CD8-positive, alpha-beta memory T cell (primary cell): ENCODE data around the gene RPN2. TPM values are rescaled to one million over a fixed set of nuclear protein-coding genes. Genes with fewer than 3 reads are reported as not detected.

Experiments used
- CTCF ChIA-PET: fragments of 350-600 bp; sonication (Branson Sonifier 250); formaldehyde crosslinking; loops from one replicate; lab custom pipeline; 2021; ENCODE audit warnings: antibody characterized with exemption; lab: Charles Lee
- POLR2A ChIA-PET: fragments of 350-600 bp; sonication (Branson Sonifier 250); formaldehyde crosslinking; loops from one replicate; lab custom pipeline; 2021; ENCODE audit warnings: antibody characterized with exemption; lab: Charles Lee
- DNase-seq, 5 donors: peaks; one replicate each; pipeline versions ENCODE4 v3.0.0 to v3.0.0-alpha.2; 2020 to 2022; ENCODE audit warnings: mixed read lengths in 1 of 5
- H3K27ac ChIP-seq: one replicate; pipeline ENCODE4 v1.7.0; 2013; ENCODE audit warnings: low read depth, mild to moderate bottlenecking, low read length, moderate library complexity
- H3K27me3 ChIP-seq: 2 replicates; pipeline ENCODE4 v1.7.0; 2013; ENCODE audit warnings: low read length, mild to moderate bottlenecking; ENCODE audit not compliant: insufficient read depth, poor library complexity, severe bottlenecking
- H3K36me3 ChIP-seq: 2 replicates; pipeline ENCODE4 v1.7.0; 2013; ENCODE audit warnings: mild to moderate bottlenecking, low read length, moderate library complexity; ENCODE audit not compliant: insufficient read depth
- H3K4me1 ChIP-seq: 2 replicates; pipeline ENCODE4 v1.7.0; 2013; ENCODE audit warnings: mild to moderate bottlenecking, low read length, moderate library complexity; ENCODE audit not compliant: insufficient read depth
- H3K4me3 ChIP-seq: 2 replicates; pipeline ENCODE4 v1.7.0; 2013; ENCODE audit warnings: mild to moderate bottlenecking, low read length
- H3K9me3 ChIP-seq: 2 replicates; pipeline ENCODE4 v1.7.0; 2013; ENCODE audit warnings: mild to moderate bottlenecking, low read length
- H3K27ac Mint-ChIP-seq, 8 donors: one replicate each; pipeline ENCODE4 v1.8.0; 2020 to 2021; ENCODE audit warnings: mixed read lengths in 8 of 8, mild to moderate bottlenecking in 6 of 8, inconsistent platforms in 3 of 8, moderate library complexity in 3 of 8
- H3K27me3 Mint-ChIP-seq, 2 donors: one replicate each; pipeline ENCODE4 v1.8.0; 2020 to 2021; ENCODE audit warnings: mixed read lengths in 2 of 2, mild to moderate bottlenecking in 1 of 2, moderate library complexity in 1 of 2
- H3K36me3 Mint-ChIP-seq, 3 donors: one replicate each; pipeline ENCODE4 v1.8.0; 2020 to 2021; ENCODE audit warnings: mixed read lengths in 3 of 3, inconsistent platforms in 1 of 3, mild to moderate bottlenecking in 1 of 3
- H3K4me1 Mint-ChIP-seq, 3 donors: one replicate each; pipeline ENCODE4 v1.8.0; 2020 to 2021; ENCODE audit warnings: mixed read lengths in 3 of 3, inconsistent platforms in 1 of 3, mild to moderate bottlenecking in 1 of 3
- H3K4me3 Mint-ChIP-seq, 7 donors: one replicate each; pipeline ENCODE4 v1.8.0; 2020 to 2021; ENCODE audit warnings: mixed read lengths in 7 of 7, mild to moderate bottlenecking in 6 of 7, moderate library complexity in 4 of 7, inconsistent platforms in 2 of 7
- H3K9me3 Mint-ChIP-seq, 5 donors: one replicate each; pipeline ENCODE4 v1.8.0; 2020 to 2022; ENCODE audit warnings: mixed read lengths in 5 of 5, mild to moderate bottlenecking in 3 of 5, moderate library complexity in 2 of 5, inconsistent platforms in 1 of 5
- polyA plus RNA-seq: library from polyadenylated mRNA; unstranded; fragments of 300-500 nt; fragmentation: Illumina TruSeq; gene quantifications from one replicate; pipeline ENCODE4 v1.2.3, GENCODE V29; 2021
- total RNA-seq, 2 experiments: library from RNA; stranded (reverse); gene quantifications; one replicate each; pipeline ENCODE4 v1.2.3, GENCODE V29; 2021

The RPN2 gene
- total and polyA plus RNA-seq, 3 experiments from 2014 or later, result 155 to 281 (median 164) TPM

DNA sequence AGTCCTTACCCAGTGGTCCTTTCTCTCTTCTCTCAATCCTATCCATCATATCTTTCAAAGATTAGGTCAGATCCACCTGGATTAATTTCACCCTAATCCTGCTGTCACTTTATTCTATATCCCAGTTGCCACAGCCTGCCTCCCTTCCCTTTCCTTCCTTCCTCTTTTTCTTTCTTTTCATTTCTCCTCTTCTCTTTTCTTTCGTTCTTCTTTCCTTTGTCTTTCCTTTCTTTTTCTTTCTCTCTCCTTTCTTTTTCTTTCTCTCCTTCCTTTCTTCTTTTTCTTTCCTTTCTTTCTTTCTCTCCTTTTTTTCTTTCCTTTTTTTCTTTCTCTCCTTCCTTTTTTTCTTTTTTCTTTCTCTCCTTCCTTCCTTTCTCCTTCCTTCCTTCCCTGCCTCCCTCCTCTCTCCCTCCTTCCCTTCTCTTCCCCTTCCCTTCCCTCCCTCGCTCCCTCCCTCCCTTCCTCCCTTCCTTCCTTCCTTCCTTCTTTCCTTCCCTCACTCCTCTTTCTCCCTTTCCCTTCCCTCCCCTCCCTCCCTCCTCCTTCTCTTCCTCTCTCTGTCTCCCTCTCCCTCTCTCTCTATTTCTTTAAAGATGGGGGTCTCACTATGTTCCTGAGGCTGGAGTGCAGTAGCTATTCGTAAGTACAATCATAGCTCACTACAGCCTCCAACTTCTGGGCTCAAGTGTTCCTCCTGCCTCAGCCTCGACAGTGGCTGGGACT lies 15.1 kb upstream of the RPN2 start:
- no peaks in the 10 kb centered on the region for H3K9me3 ChIP-seq
- Mint-ChIP-seq H3K9me3 (peaks cover 0 to 1% (median 0%) of the 10 kb centered on the region in 5 donors), H3K27ac (no peak overlapping the region), H3K4me3 (no peak overlapping the region), H3K36me3 (peaks cover 3 to 5% (median 4%) of the 10 kb centered on the region in 3 donors), H3K4me1 (no peaks in the 10 kb centered on the region), H3K27me3 (peaks cover 0 to 1% of the 10 kb centered on the region in 2 donors)
- no peaks in the 10 kb centered on the region for H3K36me3 ChIP-seq
- no peaks in the 10 kb centered on the region for H3K4me1 ChIP-seq
- DNase-seq, result no peak
- no peaks in the 10 kb centered on the region for H3K27me3 ChIP-seq
- ChIA-PET POLR2A (no interaction called here), CTCF (no interaction called here)
- H3K4me3 ChIP-seq, result no peak overlapping the region
- H3K27ac ChIP-seq, result no peak overlapping the region

DNA sequence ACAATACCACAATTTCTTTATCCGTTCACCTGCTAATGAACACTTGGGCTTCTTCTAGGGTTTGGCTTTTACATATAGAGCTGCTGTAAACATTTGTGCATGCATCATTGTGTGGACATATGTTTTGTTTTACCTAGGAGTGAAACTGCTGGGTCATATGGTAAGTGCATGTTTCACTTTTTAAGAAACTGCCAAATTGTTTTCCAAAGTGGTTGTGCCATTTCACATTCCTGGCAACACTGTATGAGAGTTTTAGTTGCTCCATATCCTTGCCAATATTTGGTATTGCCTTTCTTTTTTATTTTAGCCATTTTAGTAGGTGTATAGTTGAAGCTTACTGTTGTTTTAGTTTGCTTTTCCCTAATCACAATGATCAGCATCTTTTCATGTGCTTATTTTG lies 14.1 kb upstream of the RPN2 start:
- POLR2A ChIA-PET, result no interaction called here
- Histone ChIP-seq H3K9me3 (no peaks in the 10 kb centered on the region), H3K36me3 (no peaks in the 10 kb centered on the region), H3K27ac (no peak overlapping the region), H3K4me3 (no peak overlapping the region), H3K4me1 (no peaks in the 10 kb centered on the region), H3K27me3 (no peaks in the 10 kb centered on the region)
- Mint-ChIP-seq H3K4me1 (no peaks in the 10 kb centered on the region), H3K27me3 (peaks cover 0 to 1% of the 10 kb centered on the region in 2 donors), H3K4me3 (no peak overlapping the region), H3K36me3 (peaks cover 3 to 5% (median 4%) of the 10 kb centered on the region in 3 donors), H3K27ac (no peak overlapping the region), H3K9me3 (peaks cover 0 to 1% (median 0%) of the 10 kb centered on the region in 5 donors)
- CTCF ChIA-PET, result no interaction called here
- DNase-seq, result no peak

DNA sequence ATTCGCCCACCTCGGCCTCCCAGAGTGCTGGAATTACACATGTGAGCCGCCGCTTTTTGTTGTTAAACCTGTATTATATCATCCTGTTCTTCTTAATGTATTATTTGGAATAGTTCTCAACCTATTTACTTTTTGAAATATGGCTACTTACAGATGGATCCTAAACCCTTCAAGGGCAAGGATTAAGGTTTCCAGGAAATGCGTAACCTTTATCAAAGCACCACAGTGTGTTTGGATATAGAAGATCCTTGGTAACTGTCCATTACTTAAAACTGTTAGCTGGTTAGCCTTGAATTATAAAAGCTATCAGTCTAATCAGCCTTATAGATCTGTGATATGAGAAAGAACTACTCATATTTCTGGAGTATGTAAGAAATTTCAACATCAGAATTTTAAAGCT lies 12.3 kb upstream of the RPN2 start:
- peaks cover 0 to 1% of the 10 kb centered on the region in 2 donors for H3K27me3 Mint-ChIP-seq
- H3K4me1 Mint-ChIP-seq, result no peaks in the 10 kb centered on the region
- no peak overlapping the region for H3K4me3 Mint-ChIP-seq
- no peaks in the 10 kb centered on the region for H3K4me1 ChIP-seq
- H3K27ac ChIP-seq, result no peak overlapping the region
- H3K9me3 Mint-ChIP-seq, result peaks cover 0 to 1% (median 0%) of the 10 kb centered on the region in 5 donors
- no peak for DNase-seq
- no peak overlapping the region for H3K4me3 ChIP-seq
- no peaks in the 10 kb centered on the region for H3K9me3 ChIP-seq
- no peak overlapping the region for H3K27ac Mint-ChIP-seq
- H3K36me3 ChIP-seq, result no peaks in the 10 kb centered on the region
- ChIA-PET POLR2A (no interaction called here), CTCF (interaction anchor here (1.2 kb wide), 1 partner anchor 397 kb away, joined by 3 read pairs; no protein-coding TSS in a partner anchor)
- H3K36me3 Mint-ChIP-seq, result peaks cover 5 to 6% (median 5%) of the 10 kb centered on the region in 3 donors
- no peaks in the 10 kb centered on the region for H3K27me3 ChIP-seq

DNA sequence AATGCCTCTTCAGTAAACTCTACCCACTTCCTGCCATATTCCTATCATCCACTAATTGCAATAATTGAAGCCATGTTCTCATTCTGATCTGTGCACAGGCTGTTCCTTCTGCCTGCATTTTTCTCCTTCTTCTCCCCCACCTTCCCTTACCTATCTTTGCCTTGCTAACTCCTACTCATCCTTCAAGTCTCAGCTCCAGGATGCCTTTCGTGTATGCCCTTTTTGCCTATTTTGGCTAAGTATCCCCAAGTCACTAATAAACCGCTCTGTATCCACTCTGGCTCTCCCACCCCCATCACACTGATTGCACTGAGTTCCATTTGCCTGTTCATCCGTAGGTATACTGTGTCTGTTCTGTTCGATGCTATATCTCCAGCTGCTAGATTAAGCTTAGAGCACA lies 6.3 kb upstream of the RPN2 start:
- Histone ChIP-seq H3K36me3 (no peaks in the 10 kb centered on the region), H3K27me3 (no peaks in the 10 kb centered on the region), H3K9me3 (no peaks in the 10 kb centered on the region), H3K4me3 (no peak overlapping the region), H3K4me1 (peaks cover 2% of the 10 kb centered on the region), H3K27ac (no peak overlapping the region)
- no peaks in the 10 kb centered on the region for H3K27me3 Mint-ChIP-seq
- DNase-seq, result no peak
- no peak overlapping the region for H3K4me3 Mint-ChIP-seq
- peaks cover 0 to 1% (median under 1%) of the 10 kb centered on the region in 3 donors for H3K4me1 Mint-ChIP-seq
- H3K27ac Mint-ChIP-seq, result no peak overlapping the region
- ChIA-PET POLR2A (no interaction called here), CTCF (interaction anchor here (1.2 kb wide), 1 partner anchor 19 kb away, joined by 3 read pairs; no protein-coding TSS in a partner anchor)
- H3K36me3 Mint-ChIP-seq, result peaks cover 2 to 9% (median 7%) of the 10 kb centered on the region in 3 donors
- H3K9me3 Mint-ChIP-seq, result peaks cover 0 to under 1% (median 0%) of the 10 kb centered on the region in 5 donors

DNA sequence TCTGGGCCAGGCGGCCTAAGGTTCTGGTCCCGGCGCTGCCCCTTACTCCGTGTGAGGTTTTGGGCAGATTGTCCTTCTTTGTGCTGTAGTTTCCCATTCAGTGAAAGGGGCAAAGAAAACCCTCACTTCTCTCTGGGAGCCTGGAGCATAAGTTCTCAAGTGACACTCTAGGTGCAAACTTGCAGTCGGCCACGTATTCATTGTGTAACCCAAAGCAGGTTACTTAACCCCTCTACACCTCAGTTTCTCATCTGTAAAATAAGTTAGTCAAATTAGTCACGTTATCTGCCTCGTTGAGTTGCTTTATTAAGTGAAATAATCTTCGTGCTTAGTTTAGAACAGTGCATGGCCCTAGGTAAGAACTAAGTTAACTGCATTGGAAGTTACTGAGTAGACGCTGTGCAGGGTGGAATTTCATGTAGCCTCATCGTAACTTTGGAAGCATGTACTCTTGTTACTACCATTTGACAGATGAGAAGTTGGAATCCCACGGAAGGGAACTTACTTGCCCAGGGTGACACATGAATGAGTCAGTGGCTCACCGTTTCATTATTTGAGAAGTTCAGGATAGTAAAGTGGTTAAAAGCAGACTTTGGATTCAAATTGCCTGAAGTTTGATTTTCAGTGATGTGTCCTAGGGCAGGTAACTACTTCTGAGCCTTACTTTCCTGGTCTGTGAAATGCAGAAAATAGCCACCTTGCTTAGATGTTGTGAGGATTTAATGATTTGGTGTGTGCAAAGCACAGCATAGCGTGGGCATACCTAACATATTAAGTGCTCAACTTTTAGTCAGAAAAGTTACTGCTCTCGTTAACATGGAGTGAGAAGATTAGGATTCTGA lies 774 bp downstream of the RPN2 start:
- CTCF ChIA-PET, result interaction anchor here (1.0 to 3.8 kb wide), 6 partner anchors 11 to 172 kb away, joined by 4 to 51 read pairs (median 7); partner anchors contain the start of gene RBL1
- Mint-ChIP-seq H3K36me3 (peaks cover 0 to 40% (median 3%) of the 10 kb centered on the region in 3 donors), H3K4me3 (peak overlapping the region; percentile 95 to 99 (median 99)), H3K27me3 (no peaks in the 10 kb centered on the region), H3K9me3 (no peaks in the 10 kb centered on the region), H3K27ac (peak overlapping the region; percentile 95 to 100 (median 98)), H3K4me1 (peaks cover 45 to 57% (median 55%) of the 10 kb centered on the region in 3 donors)
- Histone ChIP-seq H3K9me3 (no peaks in the 10 kb centered on the region), H3K4me1 (peaks cover 34% of the 10 kb centered on the region), H3K36me3 (peaks cover 16% of the 10 kb centered on the region), H3K4me3 (peak overlapping the region; percentile 83), H3K27ac (peak overlapping the region; percentile 90), H3K27me3 (no peaks in the 10 kb centered on the region)
- POLR2A ChIA-PET, result interaction anchor here (1.1 to 1.6 kb wide), 4 partner anchors 10 to 348 kb away, joined by 6 to 9 read pairs (median 8); partner anchors contain the start of genes BLCAP and RBL1
- DNase-seq, result peak in 1 of 5 donors; percentile 9

DNA sequence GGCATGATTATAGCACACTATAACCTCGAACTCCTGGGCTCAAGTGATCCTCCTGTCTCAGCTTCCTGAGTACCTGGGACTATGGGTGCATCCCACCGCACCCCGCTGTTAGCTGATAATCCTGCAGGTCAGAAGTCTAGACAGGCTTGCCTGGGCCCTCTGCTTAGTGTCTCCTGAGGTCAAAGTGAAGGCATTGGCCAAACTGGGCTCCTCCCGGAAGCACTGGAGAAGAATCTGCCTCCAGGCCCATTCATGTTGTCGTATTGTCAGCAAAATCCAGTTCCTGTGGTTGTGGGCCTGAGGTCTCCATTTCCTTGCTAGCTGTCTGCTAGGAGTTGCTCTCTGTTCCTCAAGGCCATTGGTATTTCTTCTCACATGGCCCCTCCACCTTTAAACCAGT lies 6.6 kb downstream of the RPN2 start:
- Histone ChIP-seq H3K27me3 (no peaks in the 10 kb centered on the region), H3K4me3 (no peak overlapping the region), H3K9me3 (no peaks in the 10 kb centered on the region), H3K4me1 (peaks cover 38% of the 10 kb centered on the region), H3K27ac (no peak overlapping the region), H3K36me3 (peaks cover 28% of the 10 kb centered on the region)
- H3K4me3 Mint-ChIP-seq, result peak overlapping the region in 1 of 7 donors; percentile 19
- CTCF ChIA-PET, result interaction anchor here (1.3 kb wide), 1 partner anchor 10 kb away, joined by 3 read pairs; no protein-coding TSS in a partner anchor
- DNase-seq, result no peak
- H3K4me1 Mint-ChIP-seq, result peaks cover 64 to 86% (median 82%) of the 10 kb centered on the region in 3 donors
- peak overlapping the region in 3 of 8 donors; percentile 38 to 71 (median 63) for H3K27ac Mint-ChIP-seq
- H3K27me3 Mint-ChIP-seq, result no peaks in the 10 kb centered on the region
- H3K36me3 Mint-ChIP-seq, result peaks cover 0 to 73% (median 7%) of the 10 kb centered on the region in 3 donors
- no peaks in the 10 kb centered on the region for H3K9me3 Mint-ChIP-seq
- POLR2A ChIA-PET, result no interaction called here

DNA sequence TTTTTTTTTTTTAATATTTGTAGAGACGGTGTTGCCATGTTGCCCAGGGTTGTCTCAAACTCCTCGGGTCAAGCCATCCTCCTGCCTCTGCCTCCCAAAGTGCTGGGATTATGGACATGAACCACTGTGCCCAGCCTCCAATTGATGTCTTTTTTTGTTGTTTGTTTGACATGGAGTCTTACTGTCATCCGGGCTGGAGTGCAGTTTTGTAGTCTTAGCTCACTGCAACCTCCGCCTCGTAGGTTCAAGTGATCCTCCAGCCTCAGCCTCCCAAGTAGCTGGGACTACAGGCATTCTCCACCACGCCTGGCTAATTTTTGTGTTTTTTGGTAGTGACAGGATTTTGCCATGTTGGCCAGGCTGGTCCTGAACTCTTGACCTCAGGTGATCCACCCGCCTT lies 9.7 kb downstream of the RPN2 start:
- H3K27ac ChIP-seq, result no peak overlapping the region
- ChIA-PET CTCF (interaction anchor here (4.8 to 5.4 kb wide), 2 partner anchors 11 to 345 kb away, joined by 28 to 51 read pairs; partner anchors contain the start of genes MROH8 and RPN2), POLR2A (interaction anchor here (0.7 kb wide), 1 partner anchor 33 kb away, joined by 3 read pairs; no protein-coding TSS in a partner anchor)
- peaks cover 23% of the 10 kb centered on the region for H3K36me3 ChIP-seq
- peaks cover 0 to 77% (median 10%) of the 10 kb centered on the region in 3 donors for H3K36me3 Mint-ChIP-seq
- DNase-seq, result no peak
- H3K27ac Mint-ChIP-seq, result peak overlapping the region in 3 of 8 donors; percentile 6 to 87 (median 86)
- no peaks in the 10 kb centered on the region for H3K9me3 ChIP-seq
- no peaks in the 10 kb centered on the region for H3K9me3 Mint-ChIP-seq
- no peak overlapping the region for H3K4me3 Mint-ChIP-seq
- H3K27me3 ChIP-seq, result no peaks in the 10 kb centered on the region
- H3K4me1 ChIP-seq, result peaks cover 45% of the 10 kb centered on the region
- no peak overlapping the region for H3K4me3 ChIP-seq
- peaks cover 62 to 81% (median 79%) of the 10 kb centered on the region in 3 donors for H3K4me1 Mint-ChIP-seq
- no peaks in the 10 kb centered on the region for H3K27me3 Mint-ChIP-seq
